Transverse colon (tissue), 4 donors: ENCODE results near the gene HNMT. TPM values are rescaled to one million over a fixed set of nuclear protein-coding genes. Genes with fewer than 3 reads are reported as not detected.

Experiments
- DNase-seq: peaks from one replicate; pipeline ENCODE4 v3.0.0-alpha.2; 2019
- H3K27ac ChIP-seq, 4 donors: fragments of 200-600 bp; sonication (generic); 2 replicates each; pipeline ENCODE4 v1.5.1; 2016 to 2018; ENCODE audit warnings: inconsistent platforms in 4 of 4
- H3K27me3 ChIP-seq: fragments of 200-600 bp; sonication (generic); 2 replicates; pipeline ENCODE4 v1.5.1; 2017; ENCODE audit warnings: inconsistent platforms
- H3K36me3 ChIP-seq, 4 donors: fragments of 200-600 bp; sonication (generic); 2 replicates each; pipeline ENCODE4 v1.5.1; 2017 to 2019; ENCODE audit warnings: inconsistent platforms in 4 of 4
- H3K4me1 ChIP-seq, 4 donors: fragments of 200-600 bp; sonication (generic); 2 replicates each; pipeline ENCODE4 v1.5.1; 2017 to 2020; ENCODE audit warnings: inconsistent platforms in 4 of 4
- H3K4me3 ChIP-seq, 4 donors: fragments of 200-600 bp; sonication (generic); 1 replicate in 1 of 4; 2 replicates in 3 of 4; pipeline versions ENCODE4 v1.5.1 to v1.6.1; 2017 to 2019; ENCODE audit warnings: inconsistent platforms in 4 of 4
- H3K9me3 ChIP-seq, 2 donors: fragments of 200-600 bp; sonication (generic); 2 replicates each; pipeline ENCODE4 v1.5.1; 2017 to 2019; ENCODE audit warnings: inconsistent platforms in 2 of 2
- CTCF ChIP-seq, 5 experiments: fragments of 200-600 bp in 3 of 5; fragments of 450-650 bp in 2 of 5; sonication (generic) in 3 of 5; IDR thresholded peaks; 1 replicate in 2 of 5; 2 replicates in 3 of 5; pipeline ENCODE4 v1.5.1; 2016 to 2017; ENCODE audit warnings: antibody characterized with exemption in 5 of 5, inconsistent platforms in 3 of 5, mild to moderate bottlenecking in 2 of 5, moderate library complexity in 1 of 5
- EP300 ChIP-seq: sonication (generic); formaldehyde crosslinking; IDR thresholded peaks from one replicate; pipeline ENCODE4 v1.6.1; 2017; ENCODE audit warnings: antibody characterized with exemption, low read depth
- POLR2A ChIP-seq: fragments of 450-650 bp; IDR thresholded peaks from one replicate; pipeline ENCODE4 v1.6.1; 2016; ENCODE audit warnings: antibody characterized with exemption, mild to moderate bottlenecking, moderate library complexity
- POLR2AphosphoS5 ChIP-seq, 3 donors: sonication (generic); formaldehyde crosslinking; IDR thresholded peaks; one replicate each; pipeline ENCODE4 v1.6.1; 2016; ENCODE audit warnings: antibody characterized with exemption in 3 of 3
- WGBS, 2 donors: methylation state at CpG; one replicate each; pipeline ENCODE4 v1.1.5; 2018; ENCODE audit warnings: low coverage in 1 of 2; 5-methylcytosine and 5-hydroxymethylcytosine counted together
- in situ Hi-C, 4 donors: fragments of 200-750 bp; cut with MboI; loops; one replicate each; pipeline versions ENCODE4 v1.15.0 to v1.15.1; 2017; ENCODE audit warnings: low sequenced_read_pairs in 3 of 4, low pct_ligation_motif_present in 1 of 4, low pct_unique_long_range_greater_than_20kb in 1 of 4
- intact Hi-C: fragments of 100-400 bp; cut with DNase I; formaldehyde crosslinking; loops from one replicate; pipeline ENCODE4 v1.15.1; 2023; ENCODE audit warnings: low total_unique reads
- total RNA-seq, 4 donors: library from RNA; depleted of rRNA; stranded (reverse); fragments of >200 nt; gene quantifications; one replicate each; pipeline ENCODE4 v1.1.0, GENCODE V29; 2016

The HNMT gene
- total RNA-seq, 4 donors from 2014 or later = 36.3 to 64.9 (median 48.4) TPM

- H3K27me3 ChIP-seq = no peaks in the 10 kb centered on the region
- no peak for DNase-seq
- H3K4me3 ChIP-seq = no peak overlapping the region
- H3K4me1 ChIP-seq = no peaks in the 10 kb centered on the region
- TF ChIP-seq POLR2AphosphoS5 (IDR thresholded peaks at IDR 0.05) = no peak
- no peak for TF ChIP-seq CTCF (IDR thresholded peaks at IDR 0.05)
- TF ChIP-seq POLR2A = no peak
- no peak for TF ChIP-seq EP300
- in situ Hi-C loops = no loop called here
- no peaks in the 10 kb centered on the region for H3K9me3 ChIP-seq
- no peak overlapping the region for H3K27ac ChIP-seq
- intact Hi-C loops = no loop called here
- H3K36me3 ChIP-seq = no peaks in the 10 kb centered on the region
- 66 to 72% methylated on average over 4 of the region's 4 CpGs for WGBS, 2 donors
Measured at GRCh38 chr2:138023298-138023697, 59.0 kb downstream of the HNMT start.

GRCh38 chr2:138023976-138024375, 59.7 kb downstream of the HNMT start:
- in situ Hi-C loops (no loop called here), intact Hi-C loops (no loop called here)
- H3K9me3 ChIP-seq = no peaks in the 10 kb centered on the region
- H3K4me1 ChIP-seq = no peaks in the 10 kb centered on the region
- H3K27ac ChIP-seq = no peak overlapping the region
- H3K36me3 ChIP-seq = no peaks in the 10 kb centered on the region
- 61% methylated on average over 2 of the region's 2 CpGs; no CpG with 5 or more reads in 1 of the 2 donors for WGBS, 2 donors
- no peak for DNase-seq
- no peak for TF ChIP-seq POLR2AphosphoS5 (IDR thresholded peaks at IDR 0.05)
- TF ChIP-seq CTCF (IDR thresholded peaks at IDR 0.05) = no peak
- no peak for TF ChIP-seq POLR2A
- no peak for TF ChIP-seq EP300
- no peaks in the 10 kb centered on the region for H3K27me3 ChIP-seq
- no peak overlapping the region for H3K4me3 ChIP-seq

GRCh38 chr2:138026111-138027020, 62.1 kb downstream of the HNMT start:
- Histone ChIP-seq H3K4me1 (no peaks in the 10 kb centered on the region), H3K27me3 (no peaks in the 10 kb centered on the region), H3K4me3 (no peak overlapping the region), H3K27ac (no peak overlapping the region), H3K36me3 (no peaks in the 10 kb centered on the region), H3K9me3 (no peaks in the 10 kb centered on the region)
- no peak for TF ChIP-seq CTCF (IDR thresholded peaks at IDR 0.05)
- TF ChIP-seq POLR2AphosphoS5 (IDR thresholded peaks at IDR 0.05) = no peak
- TF ChIP-seq POLR2A = no peak
- TF ChIP-seq EP300 = no peak
- in situ Hi-C loops = no loop called here
- DNase-seq = no peak
- WGBS, 2 donors = 85 to 89% methylated on average over 5 to 6 of the region's 6 CpGs
- intact Hi-C loops = no loop called here

GRCh38 chr2:138028538-138028937, 64.3 kb downstream of the HNMT start:
- no peak for DNase-seq
- no peak overlapping the region for H3K27ac ChIP-seq
- no peaks in the 10 kb centered on the region for H3K4me1 ChIP-seq
- intact Hi-C loops = no loop called here
- 50 to 57% methylated on average over 2 of the region's 2 CpGs for WGBS, 2 donors
- in situ Hi-C loops = no loop called here
- no peak for TF ChIP-seq POLR2A
- no peak for TF ChIP-seq POLR2AphosphoS5 (IDR thresholded peaks at IDR 0.05)
- TF ChIP-seq EP300 = no peak
- TF ChIP-seq CTCF (IDR thresholded peaks at IDR 0.05) = no peak
- no peak overlapping the region for H3K4me3 ChIP-seq
- no peaks in the 10 kb centered on the region for H3K36me3 ChIP-seq
- no peaks in the 10 kb centered on the region for H3K9me3 ChIP-seq
- H3K27me3 ChIP-seq = no peaks in the 10 kb centered on the region
